GM20000 (cell line): Measurements from ENCODE around the gene INPP5A.

ENCODE experiments used
- DNase-seq: peaks from one replicate; pipeline ENCODE4 v3.0.0; 2012; ENCODE audit warnings: low spot score
- CTCF ChIP-seq: IDR thresholded peaks from 2 replicates; pipeline ENCODE4 v1.5.1; 2012; ENCODE audit warnings: mild to moderate bottlenecking, control low read depth; ENCODE audit errors: extremely low read depth, missing control alignments

The INPP5A gene

GRCh38 chr10:132706701-132707100 lies 169.1 kb downstream of the INPP5A start:
- no peak for DNase-seq
- TF ChIP-seq CTCF = no peak

GRCh38 chr10:132707121-132707775 lies 169.7 kb downstream of the INPP5A start:
- DNase-seq = no peak
- no peak for TF ChIP-seq CTCF

GRCh38 chr10:132707776-132708171 lies 170.2 kb downstream of the INPP5A start:
- TF ChIP-seq CTCF = no peak
- no peak for DNase-seq

GRCh38 chr10:132708441-132708840 lies 170.9 kb downstream of the INPP5A start:
- TF ChIP-seq CTCF = no peak
- DNase-seq = no peak

- TF ChIP-seq CTCF = no peak
- no peak for DNase-seq
These were observed 171.3 kb downstream of the INPP5A start for GRCh38 chr10:132708936-132709335.

- no peak for DNase-seq
These were observed 171.9 kb downstream of the INPP5A start for GRCh38 chr10:132709471-132709951.

More at GRCh38 chr10:132709471-132709951, 171.9 kb downstream of the INPP5A start:
- no peak for TF ChIP-seq CTCF
